Right lobe of liver (tissue), 6 donors: ENCODE data around the gene ZNF761. TPM values are rescaled to one million over a fixed set of nuclear protein-coding genes. Genes with fewer than 3 reads are reported as not detected.
"Not testable (repeated sequence)": the region's sequence is repeated elsewhere in the genome, so short reads cannot be mapped to it uniquely, and the experiment has no call there.

ENCODE experiments used
- ATAC-seq, 4 donors: fragments of 200-7000 bp; cut with Tn5 transposase; one replicate each; pipeline ENCODE4 v1.9.1; 2020; ENCODE audit warnings: mild to moderate bottlenecking in 4 of 4, moderate library complexity in 4 of 4
- DNase-seq, 3 donors: peaks; one replicate each; pipeline ENCODE4 v3.0.0-alpha.2; 2020
- H3K27ac ChIP-seq, 3 donors: fragments of 200-600 bp; one replicate each; pipeline ENCODE4 v1.8.0; 2022
- H3K27me3 ChIP-seq, 2 donors: fragments of 200-600 bp; one replicate each; pipeline ENCODE4 v1.8.0; 2022
- H3K36me3 ChIP-seq, 4 donors: fragments of 200-600 bp; sonication (generic) in 1 of 4; one replicate each; pipeline versions ENCODE4 v1.5.1 to v1.8.0; 2017 to 2022; ENCODE audit warnings: control low read depth in 1 of 4
- H3K4me1 ChIP-seq, 4 donors: fragments of 200-600 bp; sonication (generic) in 1 of 4; one replicate each; pipeline versions ENCODE4 v1.5.1 to v1.8.0; 2017 to 2022; ENCODE audit warnings: control low read depth in 1 of 4
- H3K4me3 ChIP-seq, 3 donors: fragments of 200-600 bp; one replicate each; pipeline ENCODE4 v1.8.0; 2022
- H3K9me3 ChIP-seq, 4 donors: fragments of 200-600 bp; sonication (generic) in 1 of 4; one replicate each; pipeline versions ENCODE4 v1.5.1 to v1.8.0; 2017 to 2022; ENCODE audit warnings: control low read depth in 1 of 4
- CTCF ChIP-seq, 4 donors: fragments of 200-600 bp in 3 of 4; fragments of 450-650 bp in 1 of 4; IDR thresholded peaks; one replicate each; pipeline versions ENCODE4 v1.5.1 to v1.8.0; 2016 to 2022; ENCODE audit warnings: antibody characterized with exemption in 4 of 4, mild to moderate bottlenecking in 2 of 4
- POLR2A ChIP-seq: fragments of 450-650 bp; IDR thresholded peaks from one replicate; pipeline ENCODE4 v1.6.1; 2017; ENCODE audit warnings: antibody characterized with exemption, mild to moderate bottlenecking
- WGBS: methylation state at CpG from one replicate; pipeline ENCODE4 v1.1.6; 2018; ENCODE audit warnings: low coverage, low lambda C conversion rate; ENCODE audit not compliant: insufficient coverage; ENCODE audit errors: missing lambda C conversion rate; 5-methylcytosine and 5-hydroxymethylcytosine counted together
- intact Hi-C, 2 donors: fragments of 100-400 bp; cut with DNase I; formaldehyde crosslinking; loops; one replicate each; pipeline versions ENCODE4 v1.11.2 to v1.14.1; 2022
- total RNA-seq, 6 experiments: library from RNA; depleted of rRNA in 2 of 6; stranded (reverse); fragments of >200 nt in 2 of 6; fragmentation: NEBNext Ultra II Directional in 3 of 6; extraction: Animal tissue kit (Norgen Biotek cat#: 25700) in 3 of 6; gene quantifications; one replicate each; pipeline versions ENCODE4 v1.1.0 to v1.2.4, GENCODE V29; 2016 to 2023
- donor health status: DM: no; HTN: yes; CAD: no.
- donor health status: DM: no; HTN: no; CAD: no.
- donor health status: DM: no; HTN: no; CAD: no.
- donor health status: DM: no; HTN: yes; CAD: no.
- donor health status: DM: no; HTN: yes; CAD: no.

ZNF761 gene
- total RNA-seq, 6 experiments from 2014 or later, result 2.6 to 4.2 (median 3.4) TPM

DNA sequence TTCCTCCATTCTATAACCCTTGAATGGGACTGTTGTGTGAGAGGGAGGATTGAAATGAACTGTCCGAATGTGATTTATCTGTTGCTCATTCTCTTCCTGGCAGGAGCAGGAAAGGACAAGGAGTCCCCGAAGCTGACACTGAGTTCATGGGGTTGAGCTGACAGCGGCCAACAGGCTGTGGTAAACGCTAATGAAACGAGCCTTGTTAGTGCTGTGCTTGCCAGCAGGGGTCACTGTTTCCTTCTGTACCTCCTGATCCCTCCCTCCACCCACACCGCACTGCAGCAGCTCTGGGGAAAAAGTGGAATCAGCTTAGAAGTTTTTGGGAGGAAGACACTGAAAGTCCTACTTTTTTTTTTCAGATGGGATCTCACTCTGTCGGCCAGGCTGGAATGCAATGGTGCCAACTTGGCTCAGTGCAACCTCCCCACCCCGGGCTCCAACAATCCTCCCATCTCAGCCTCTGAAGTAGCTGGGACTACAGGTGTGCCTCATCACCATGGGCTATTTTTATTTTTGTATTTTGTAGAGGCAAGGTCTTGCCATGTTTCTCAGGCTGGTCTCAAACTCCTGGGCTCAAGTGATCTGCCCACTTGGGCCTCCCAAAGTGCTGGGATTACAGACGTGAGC, 6.7 kb upstream of the ZNF761 start:
- Histone ChIP-seq H3K27me3 (no peaks in the 10 kb centered on the region), H3K27ac (peak overlapping the region in 2 of 3 donors; percentile 17 to 21), H3K4me1 (no peaks in the 10 kb centered on the region), H3K36me3 (no peaks in the 10 kb centered on the region), H3K4me3 (no peak overlapping the region), H3K9me3 (no peaks in the 10 kb centered on the region)
- TF ChIP-seq CTCF (IDR thresholded peaks at IDR 0.05), result peak; percentile 53 to 72 (median 62)
- no peak for TF ChIP-seq POLR2A
- ATAC-seq (peak; percentile 89 to 98 (median 93)), DNase-seq (peak; percentile 57 to 64 (median 62))
- intact Hi-C loops, result no loop called here
- WGBS, result 44% methylated on average over 6 of the region's 9 CpGs

- TF ChIP-seq CTCF (IDR thresholded peaks at IDR 0.05), result no peak
- no peak for TF ChIP-seq POLR2A
- ATAC-seq (peak; percentile 11 to 29 (median 18)), DNase-seq (peak; percentile 34 to 55 (median 46))
- peak overlapping the region; percentile 57 to 63 (median 62) for H3K4me3 ChIP-seq
- WGBS, result under 1% methylated on average over 30 of the region's 30 CpGs
- H3K9me3 ChIP-seq, result no peaks in the 10 kb centered on the region
- peak overlapping the region; percentile 56 to 89 (median 78) for H3K27ac ChIP-seq
- no peaks in the 10 kb centered on the region for H3K4me1 ChIP-seq
- intact Hi-C loops, result no loop called here
- H3K27me3 ChIP-seq, result no peaks in the 10 kb centered on the region
- no peaks in the 10 kb centered on the region for H3K36me3 ChIP-seq
These were observed 391 bp downstream of the ZNF761 start for GRCh38 chr19:53432088-53432661.

- H3K4me1 ChIP-seq, DNase-seq, H3K27me3 ChIP-seq, ATAC-seq, intact Hi-C loops, H3K27ac ChIP-seq, H3K4me3 ChIP-seq, H3K9me3 ChIP-seq: not testable (repeated sequence)
- 87% methylated on average over 2 of the region's 2 CpGs for WGBS
- H3K36me3 ChIP-seq, result peaks cover 0 to 13% (median 1%) of the 10 kb centered on the region in 4 donors
These were observed 12.0 kb downstream of the ZNF761 start for GRCh38 chr19:53443809-53444208.

- H3K4me3 ChIP-seq, ATAC-seq, H3K4me1 ChIP-seq, H3K27ac ChIP-seq, intact Hi-C loops, H3K27me3 ChIP-seq, DNase-seq: not testable (repeated sequence)
- 94% methylated on average over 4 of the region's 5 CpGs for WGBS
- Histone ChIP-seq H3K36me3 (peaks cover 0 to 14% (median 7%) of the 10 kb centered on the region in 4 donors), H3K9me3 (peaks cover 0 to 17% (median 0%) of the 10 kb centered on the region in 4 donors)
These were observed 15.4 kb downstream of the ZNF761 start for GRCh38 chr19:53447196-53447595.

- TF ChIP-seq POLR2A (no peak), CTCF (IDR thresholded peaks at IDR 0.05) (no peak)
- Histone ChIP-seq H3K36me3 (peaks cover 0 to 34% (median 15%) of the 10 kb centered on the region in 4 donors), H3K27ac (no peak overlapping the region), H3K4me1 (no peaks in the 10 kb centered on the region), H3K4me3 (no peak overlapping the region), H3K9me3 (peaks cover 0 to 54% (median 22%) of the 10 kb centered on the region in 4 donors), H3K27me3 (no peaks in the 10 kb centered on the region)
- WGBS, result 90% methylated on average over 9 of the region's 9 CpGs
- ATAC-seq (no peak), DNase-seq (no peak)
- intact Hi-C loops, result no loop called here
These were observed 24.0 kb downstream of the ZNF761 start for GRCh38 chr19:53455828-53456227.

GRCh38 chr19:53460131-53460721, 28.4 kb downstream of the ZNF761 start:
- H3K9me3 ChIP-seq, result peaks cover 0 to 31% (median 19%) of the 10 kb centered on the region in 4 donors
- H3K36me3 ChIP-seq, H3K27ac ChIP-seq, ATAC-seq, intact Hi-C loops, H3K4me1 ChIP-seq, H3K27me3 ChIP-seq, H3K4me3 ChIP-seq, DNase-seq: not testable (repeated sequence)
- 33% methylated on average over 11 of the region's 11 CpGs for WGBS
